Measurements from ENCODE around the gene ABCA1.
A peak's percentile ranks its signal among the peaks of the same experiment; 100 is the strongest.
"Not testable (repeated sequence)": the region's sequence is repeated elsewhere in the genome, so short reads cannot be mapped to it uniquely, and the experiment has no call there.

The ABCA1 gene

GRCh38 chr9:104950838-104951237, 22.9 kb upstream of the ABCA1 start:
- DNase-seq = peak; percentile 58

GRCh38 chr9:104948277-104948676, 20.3 kb upstream of the ABCA1 start:
- DNase-seq = no peak

GRCh38 chr9:104944871-104945270, 16.9 kb upstream of the ABCA1 start:
- DNase-seq = no peak

DNA sequence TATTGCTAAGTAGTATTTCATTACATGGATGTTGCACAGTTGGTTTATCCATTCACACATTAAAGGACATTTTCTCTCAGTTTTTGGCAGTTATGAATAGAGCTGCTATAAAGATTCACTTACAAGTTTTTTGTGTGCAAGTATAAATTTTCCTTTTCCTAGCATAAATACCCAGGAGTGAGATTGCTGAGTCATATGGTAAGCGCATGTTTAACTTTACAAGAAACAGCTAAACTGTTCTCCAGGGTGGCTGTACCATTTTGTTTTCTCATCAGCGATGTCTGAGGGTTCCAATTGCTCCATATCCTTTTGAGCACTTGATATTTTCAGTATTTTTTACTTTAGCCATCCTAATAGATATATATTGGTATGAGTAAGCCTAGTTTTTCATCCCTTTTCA, 16.4 kb upstream of the ABCA1 start:
- DNase-seq = peak; percentile 40

DNA sequence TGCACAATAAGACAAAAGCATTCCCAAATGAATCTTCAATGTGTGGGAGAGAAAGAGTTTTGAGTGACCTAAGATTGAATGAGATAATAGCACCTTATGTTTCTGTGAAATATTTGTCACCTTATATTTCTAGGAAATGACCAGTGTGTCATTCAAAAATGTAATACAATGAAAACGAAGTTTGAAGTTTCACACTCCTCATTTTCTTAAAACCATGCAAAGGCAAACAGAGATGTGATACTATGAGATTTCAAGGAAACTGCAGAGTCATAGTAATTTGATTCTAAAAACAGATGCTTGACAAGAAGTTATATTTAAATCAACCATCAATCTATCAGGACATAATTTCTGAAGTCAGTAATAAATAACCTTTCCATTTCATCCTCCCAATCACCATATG, 13.6 kb upstream of the ABCA1 start:
- DNase-seq = no peak

- DNase-seq = no peak
These were observed 8.3 kb upstream of the ABCA1 start for GRCh38 chr9:104936291-104936690.

- DNase-seq = not testable (repeated sequence)
These were observed 7.5 kb upstream of the ABCA1 start for GRCh38 chr9:104935501-104935810.

- no peak for DNase-seq
These were observed 6.9 kb upstream of the ABCA1 start for GRCh38 chr9:104934691-104935500.

GRCh38 chr9:104933091-104933490, 5.1 kb upstream of the ABCA1 start:
- not testable (repeated sequence) for DNase-seq

DNA sequence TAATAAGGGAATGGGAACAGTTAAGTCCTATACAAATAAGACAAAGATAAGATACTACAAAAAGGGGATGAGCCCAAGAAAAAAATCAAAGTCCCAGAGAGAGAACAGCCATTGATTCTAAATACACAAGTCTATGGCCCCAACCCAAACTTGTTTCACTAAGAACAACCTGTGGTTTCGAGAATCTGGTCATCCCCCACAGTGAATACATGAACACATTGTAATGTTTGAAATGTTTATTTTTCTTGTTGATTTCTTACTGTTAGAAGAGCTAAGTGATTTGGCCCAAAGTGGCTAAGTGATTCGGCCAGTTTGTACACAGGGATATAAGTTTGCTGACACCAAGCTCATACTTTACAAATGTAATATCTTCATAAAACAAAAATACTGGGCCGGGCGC, 3.3 kb upstream of the ABCA1 start:
- DNase-seq = no peak

DNA sequence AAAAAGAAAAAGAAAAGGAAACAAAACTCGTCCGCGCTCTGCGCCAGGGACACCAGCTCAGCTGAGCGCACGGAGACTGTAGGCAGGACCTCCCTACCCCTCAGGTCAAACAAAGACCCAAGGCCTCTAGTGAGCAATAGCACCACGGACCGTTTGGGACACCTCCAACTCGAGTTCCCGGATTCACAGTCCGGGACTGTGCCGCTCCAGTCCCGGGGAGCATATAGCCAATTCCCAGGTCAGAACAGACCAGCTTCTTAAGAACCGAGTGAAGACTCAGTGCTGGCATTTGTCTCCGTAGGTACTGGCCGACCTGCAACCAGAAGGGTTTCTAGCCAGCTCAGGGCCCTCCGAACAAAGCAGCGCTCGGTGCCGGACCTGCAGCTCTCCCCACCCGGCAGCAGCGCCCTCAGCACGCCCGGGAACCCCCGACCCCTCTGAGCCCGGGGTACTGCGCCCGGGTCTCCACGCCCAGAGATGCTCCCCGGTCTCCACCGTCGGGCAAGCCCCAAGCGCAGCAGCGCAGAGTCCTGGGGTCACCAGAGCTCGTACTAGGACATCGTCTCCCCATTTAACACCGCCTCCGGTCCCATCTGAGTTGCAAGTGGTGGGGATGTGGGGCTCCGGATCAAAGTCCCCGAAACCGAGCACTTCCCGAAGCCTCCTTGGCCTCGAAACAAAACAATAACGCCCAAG, 591 bp downstream of the ABCA1 start:
- peak; percentile 37 for DNase-seq

DNA sequence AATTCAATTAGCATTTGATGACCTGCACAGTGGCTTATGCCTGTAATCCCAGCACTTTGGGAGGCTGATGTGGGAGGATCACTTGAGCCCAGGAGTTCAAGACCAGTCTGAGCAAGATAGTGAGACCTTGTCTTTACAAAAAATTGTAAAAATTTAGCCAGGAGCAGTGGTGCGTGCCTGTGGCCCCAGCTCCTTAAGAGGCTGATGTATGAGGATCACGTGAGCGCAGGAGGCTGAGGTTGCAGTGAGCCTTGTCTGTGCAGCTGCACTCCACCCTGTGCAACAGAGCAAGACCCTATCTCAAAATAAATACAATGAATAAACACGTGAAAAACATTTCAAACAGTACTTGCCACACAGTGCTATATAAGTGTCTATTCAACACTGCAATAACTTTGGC, 4.2 kb downstream of the ABCA1 start:
- DNase-seq = no peak

- DNase-seq = peak; percentile 83
These were observed 4.7 kb downstream of the ABCA1 start for GRCh38 chr9:104923289-104923688.

GRCh38 chr9:104922748-104923147, 5.2 kb downstream of the ABCA1 start:
- not testable (repeated sequence) for DNase-seq

GRCh38 chr9:104921067-104921741, 6.8 kb downstream of the ABCA1 start:
- DNase-seq = no peak

GRCh38 chr9:104915753-104916152, 12.2 kb downstream of the ABCA1 start:
- no peak for DNase-seq

GRCh38 chr9:104915049-104915448, 12.9 kb downstream of the ABCA1 start:
- no peak for DNase-seq

- no peak for DNase-seq
These were observed 13.5 kb downstream of the ABCA1 start for GRCh38 chr9:104914466-104914865.

DNA sequence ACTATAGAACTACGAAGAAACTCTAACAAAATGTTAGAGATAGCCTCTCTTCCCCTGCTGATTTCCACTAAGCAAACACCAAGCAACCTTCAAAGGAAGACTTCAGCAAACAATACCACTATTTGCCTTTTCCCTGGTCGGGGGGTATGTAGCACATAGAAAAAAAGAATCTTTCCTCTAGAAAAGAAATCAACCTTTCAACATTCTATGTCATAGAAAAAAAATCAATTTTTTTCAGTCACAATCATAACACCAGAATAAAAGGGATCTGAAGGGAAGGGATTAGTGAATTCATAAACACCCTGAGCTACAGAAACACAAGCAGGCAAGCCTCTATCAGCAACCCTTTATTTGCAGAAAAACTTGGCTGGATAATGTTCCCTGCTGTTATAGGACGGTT, 15.3 kb downstream of the ABCA1 start:
- no peak for DNase-seq

GRCh38 chr9:104911032-104911607, 16.8 kb downstream of the ABCA1 start:
- DNase-seq = peak; percentile 32

DNA sequence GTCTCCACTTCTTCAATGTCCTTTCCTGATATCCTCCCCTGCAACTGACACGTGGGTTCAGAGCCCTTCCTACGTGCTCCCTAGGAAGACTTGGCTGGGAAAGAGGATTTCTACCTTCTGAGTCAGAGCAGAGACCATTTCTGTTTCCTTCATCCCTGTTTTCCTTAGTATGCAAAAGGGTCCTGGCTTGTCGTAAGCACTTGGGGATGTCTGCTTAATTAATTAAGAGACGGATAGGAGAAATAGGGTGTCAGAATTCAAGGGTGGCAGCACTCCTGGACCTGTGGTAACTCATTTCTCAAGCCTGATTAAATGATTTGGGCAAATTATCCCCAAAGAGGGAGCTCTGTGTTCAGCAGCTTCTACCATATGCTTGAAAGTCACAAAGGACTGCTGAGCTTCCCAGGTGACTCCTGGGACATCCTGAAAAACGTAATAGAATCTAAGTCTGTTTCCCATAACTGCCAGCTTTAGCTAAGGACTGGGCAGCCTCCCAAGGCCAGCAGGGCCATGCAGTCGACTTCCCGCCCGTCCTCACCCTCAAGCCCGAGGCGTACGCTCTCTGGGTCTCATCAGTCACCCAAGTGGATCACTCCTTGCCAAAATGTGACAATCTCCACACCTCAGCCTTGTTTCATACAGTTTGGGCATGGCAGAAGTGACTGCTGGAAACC, 20.5 kb downstream of the ABCA1 start:
- peak; percentile 81 for DNase-seq

- DNase-seq = peak; percentile 31
These were observed 21.3 kb downstream of the ABCA1 start for GRCh38 chr9:104906441-104907277.
